NCI-H526 (cell line): ENCODE measurements around the gene DENND2C.

Source experiments
- DNase-seq, 2 experiments: peaks; one replicate each; lab custom pipeline; 2025; lab: John Stamatoyannopoulos, UW

The DENND2C gene

GRCh38 chr1:114669562-114670082 lies at the start of gene DENND2C:
Gene DENND2C (minus strand): TSS chr1:114670049. CDS start chr1:114625984, 44,065 bp downstream.
- DNase-seq, result peak in 1 of 2 experiments; percentile 89

DNA sequence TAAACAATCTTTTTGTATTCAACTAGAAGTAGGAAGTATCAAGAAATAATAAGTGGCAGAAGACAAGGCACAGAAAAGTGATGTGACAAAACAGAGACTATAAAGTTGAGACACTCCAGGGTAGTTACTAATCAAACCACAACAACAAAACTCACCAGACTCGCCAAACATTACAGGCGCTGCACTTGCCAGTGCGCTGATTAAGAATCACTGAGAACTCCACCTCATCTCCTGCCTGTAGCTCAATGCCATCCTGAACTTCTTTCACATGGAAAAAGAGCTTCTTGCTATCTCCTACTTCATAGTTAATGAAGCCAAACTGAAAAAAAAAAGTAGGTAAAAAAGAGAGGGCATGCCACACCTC lies 49.6 kb upstream of the DENND2C start:
- no peak for DNase-seq

- DNase-seq, result no peak
These were observed 49.0 kb upstream of the DENND2C start for GRCh38 chr1:114718661-114719423.

GRCh38 chr1:114716304-114717170 lies 46.7 kb upstream of the DENND2C start, which contains the start of gene NRAS:
Gene NRAS (minus strand): TSS chr1:114716771. CDS start chr1:114716160, 611 bp downstream.
- DNase-seq, result peak; percentile 77 to 97

- DNase-seq, result no peak
These were observed 46.1 kb upstream of the DENND2C start for GRCh38 chr1:114715952-114716303.

GRCh38 chr1:114712977-114713376 lies 43.1 kb upstream of the DENND2C start:
- DNase-seq, result no peak

DNA sequence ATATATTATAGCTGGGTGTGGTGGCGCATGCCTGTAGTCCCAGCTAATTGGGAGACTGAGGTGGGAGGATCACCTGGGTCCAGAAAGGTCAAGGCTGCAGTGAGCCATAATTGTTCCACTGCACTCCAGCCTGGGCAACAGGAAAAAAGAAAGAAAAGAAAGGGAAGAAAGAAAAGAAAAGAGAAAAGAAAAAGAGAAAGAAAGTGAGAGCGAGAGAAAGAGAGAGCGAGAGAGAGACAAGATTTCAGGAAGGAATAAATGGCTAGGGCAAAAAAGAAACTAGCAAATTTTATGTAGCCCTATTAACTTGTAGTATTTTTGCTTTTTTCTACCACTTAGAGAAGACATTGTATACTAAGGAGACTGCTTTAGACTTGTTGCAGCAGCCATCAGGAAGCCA lies 40.5 kb upstream of the DENND2C start:
- DNase-seq, result no peak

- DNase-seq, result no peak
These were observed 37.8 kb upstream of the DENND2C start for GRCh38 chr1:114707604-114708003.

GRCh38 chr1:114703242-114703641 lies 33.4 kb upstream of the DENND2C start:
- DNase-seq, result no peak

DNA sequence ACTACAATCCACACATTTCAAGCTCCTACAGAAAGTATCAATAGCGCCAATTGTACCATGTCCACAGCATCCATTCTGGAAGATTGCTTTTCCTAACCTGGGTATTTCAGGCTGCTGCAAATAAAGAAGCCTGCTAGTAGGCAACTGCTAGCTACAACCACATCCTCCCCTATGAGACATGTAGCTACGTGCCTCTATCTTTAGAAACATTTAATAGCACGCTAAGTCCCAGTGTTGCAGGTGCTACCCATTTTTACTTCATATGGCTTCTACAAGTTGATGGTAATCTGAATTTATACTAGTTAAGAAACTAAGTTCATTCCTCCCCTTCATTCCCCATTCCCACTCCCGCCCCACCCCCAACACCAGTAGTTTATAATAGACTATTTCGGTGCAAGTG lies 32.9 kb upstream of the DENND2C start:
- no peak for DNase-seq

GRCh38 chr1:114701931-114702330 lies 32.1 kb upstream of the DENND2C start:
- no peak for DNase-seq

DNA sequence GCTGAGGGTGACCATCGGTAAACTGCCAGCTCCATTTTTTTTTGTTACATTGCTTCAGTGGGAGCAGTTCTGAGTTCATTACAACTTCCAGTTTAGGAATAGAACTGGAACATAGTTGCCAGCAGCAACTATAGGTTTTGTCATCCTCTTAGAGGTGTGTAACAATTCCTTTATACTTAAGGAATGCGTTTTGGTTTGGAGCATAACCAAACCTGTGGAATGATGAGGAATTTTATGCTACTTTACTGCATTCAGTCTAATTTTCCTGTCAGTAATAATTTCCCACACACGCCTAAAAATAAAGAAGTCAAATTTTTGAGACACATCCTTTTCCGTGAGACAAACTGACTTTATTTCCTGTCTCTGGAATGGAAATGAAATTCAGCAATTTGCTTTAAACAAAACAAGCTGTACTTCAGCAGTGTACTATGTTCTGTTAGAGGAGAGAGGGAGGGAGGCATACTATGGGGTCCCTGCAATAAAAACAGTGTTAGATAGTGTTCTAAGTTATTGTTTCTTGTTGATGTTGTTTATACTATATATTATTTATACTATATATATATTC lies 30.3 kb upstream of the DENND2C start:
- DNase-seq, result no peak

- no peak for DNase-seq
These were observed 27.0 kb upstream of the DENND2C start for GRCh38 chr1:114696810-114697209.

- no peak for DNase-seq
These were observed 25.7 kb upstream of the DENND2C start, which contains the start of gene AMPD1 for GRCh38 chr1:114695430-114696058. Gene AMPD1 (minus strand): TSS chr1:114695546. CDS start chr1:114695471, 75 bp downstream.

GRCh38 chr1:114694540-114695310 lies 24.9 kb upstream of the DENND2C start:
- no peak for DNase-seq

DNA sequence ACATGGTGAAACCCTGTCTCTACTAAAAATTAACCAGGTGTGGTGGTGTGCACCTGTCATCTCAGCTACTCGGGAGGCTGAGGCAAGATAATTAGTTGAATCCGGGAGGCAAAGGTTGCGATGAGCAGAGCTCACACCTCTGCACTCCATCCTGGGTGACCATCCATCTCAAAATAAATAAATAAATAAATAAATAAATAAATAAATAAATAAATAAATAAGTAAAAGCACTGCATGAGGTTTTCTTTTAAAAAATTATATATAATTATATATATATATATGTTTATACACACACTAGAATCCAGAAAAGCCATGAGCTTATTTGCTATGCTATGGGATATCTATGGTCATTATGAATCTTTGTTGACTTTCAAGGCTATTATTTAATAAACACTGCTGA lies 23.1 kb upstream of the DENND2C start:
- DNase-seq, result no peak

GRCh38 chr1:114691061-114691460 lies 21.2 kb upstream of the DENND2C start:
- no peak for DNase-seq

DNA sequence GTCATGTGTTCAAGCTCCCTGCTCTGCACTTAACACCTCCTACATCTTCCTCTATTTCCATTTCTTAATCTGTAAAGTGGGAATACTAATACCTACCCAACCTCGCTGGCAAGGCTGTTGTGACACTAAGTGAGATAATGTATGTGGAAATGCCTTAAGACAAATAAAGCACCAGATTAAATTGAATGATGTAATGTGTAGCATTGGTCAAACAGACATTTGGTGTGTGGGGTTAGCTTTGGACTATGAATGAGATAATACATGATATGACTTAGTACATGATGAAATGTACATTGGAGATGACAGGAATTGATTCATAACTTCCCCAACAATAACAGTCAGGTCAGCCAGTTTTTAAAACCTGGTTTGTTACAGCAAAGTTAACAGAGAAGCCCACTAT lies 20.3 kb upstream of the DENND2C start:
- DNase-seq, result no peak

GRCh38 chr1:114688526-114688925 lies 18.7 kb upstream of the DENND2C start:
- no peak for DNase-seq

DNA sequence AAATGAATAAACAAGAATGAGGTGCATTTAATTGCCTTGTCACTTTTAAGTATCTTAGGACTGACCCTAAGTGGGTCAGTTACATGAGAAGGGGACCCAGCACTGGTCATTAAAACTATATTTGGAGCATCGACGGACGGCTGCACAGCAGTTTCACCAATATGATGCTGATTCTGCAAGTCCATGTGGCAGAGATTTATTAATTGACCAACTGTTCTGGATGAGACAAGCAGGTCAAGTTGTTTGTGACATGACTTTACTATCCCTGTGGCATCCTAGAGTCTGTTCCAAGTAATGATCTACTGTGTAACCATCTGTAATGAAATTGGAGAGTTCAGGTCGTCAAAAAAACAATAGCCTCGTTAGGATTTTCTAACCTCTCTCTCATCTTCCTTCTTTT lies 16.0 kb upstream of the DENND2C start:
- no peak for DNase-seq

DNA sequence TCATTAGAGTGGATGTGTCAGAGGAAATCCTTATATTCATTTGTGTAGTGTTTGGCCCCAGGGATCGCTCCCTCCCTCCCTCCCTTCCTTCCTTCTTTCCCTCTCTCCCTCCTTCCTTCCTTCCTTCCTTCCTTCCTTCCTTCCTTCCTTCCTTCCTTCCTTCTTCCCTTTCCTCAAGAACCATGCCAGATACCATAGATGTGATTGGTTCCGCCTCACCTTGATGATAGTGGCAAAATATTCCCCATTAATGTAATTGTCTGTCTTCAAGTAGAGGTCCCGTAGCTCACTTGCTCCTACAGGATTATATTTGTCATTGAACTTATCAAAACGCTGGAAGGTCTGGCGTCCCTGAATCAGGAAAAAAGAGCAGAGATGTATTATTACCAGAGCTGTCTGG lies 7.8 kb upstream of the DENND2C start:
- DNase-seq, result no peak
